CD4-positive, alpha-beta T cell (primary cell): Measurements from ENCODE around the gene LMBR1. TPM values are rescaled to one million over a fixed set of nuclear protein-coding genes. Genes with fewer than 3 reads are reported as not detected.
"Not testable (repeated sequence)": the region's sequence is repeated elsewhere in the genome, so short reads cannot be mapped to it uniquely, and the experiment has no call there.

Source experiments
- ATAC-seq: fragments of 200-7000 bp; cut with Tn5 transposase; one replicate; pipeline ENCODE4 v1.10.0; 2022; ENCODE audit warnings: mild to moderate bottlenecking; ENCODE audit not compliant: poor library complexity
- CTCF ChIA-PET: fragments of 350-600 bp; sonication (Branson Sonifier 250); formaldehyde crosslinking; loops from one replicate; lab custom pipeline; 2021; ENCODE audit warnings: antibody characterized with exemption, inconsistent platforms; lab: Charles Lee
- POLR2A ChIA-PET: fragments of 350-600 bp; sonication (Branson Sonifier 250); formaldehyde crosslinking; loops from one replicate; lab custom pipeline; 2021; ENCODE audit warnings: antibody characterized with exemption, inconsistent platforms; lab: Charles Lee
- DNase-seq, 14 experiments: peaks; one replicate each; pipeline ENCODE4 v3.0.0-alpha.2; 2013 to 2020; ENCODE audit warnings: mixed read lengths in 2 of 14
- H3K27ac ChIP-seq, 2 donors: one replicate each; pipeline versions ENCODE4 v1.5.1 to v1.7.0; 2013; ENCODE audit warnings: low read length in 2 of 2, low read depth in 1 of 2, mild to moderate bottlenecking in 1 of 2
- H3K27me3 ChIP-seq, 2 experiments: 1 replicate in 1 of 2; 2 replicates in 1 of 2; pipeline versions ENCODE4 v1.6.1 to v1.7.0; 2013; ENCODE audit warnings: low read length in 2 of 2, control low read depth in 1 of 2, mild to moderate bottlenecking in 1 of 2, moderate library complexity in 1 of 2; ENCODE audit not compliant: insufficient read depth in 2 of 2, control insufficient read depth in 1 of 2
- H3K36me3 ChIP-seq: one replicate; pipeline ENCODE4 v1.6.1; 2013; ENCODE audit warnings: low read length, control low read depth; ENCODE audit not compliant: insufficient read depth
- H3K4me1 ChIP-seq: one replicate; pipeline ENCODE4 v1.6.1; 2013; ENCODE audit warnings: low read length, control low read depth; ENCODE audit not compliant: insufficient read depth
- H3K4me3 ChIP-seq: one replicate; pipeline ENCODE4 v1.5.1; 2013; ENCODE audit warnings: mild to moderate bottlenecking, low read length, moderate library complexity
- H3K9me3 ChIP-seq, 2 experiments: 1 replicate in 1 of 2; 2 replicates in 1 of 2; pipeline versions ENCODE4 v1.6.1 to v1.7.0; 2013; ENCODE audit warnings: low read length in 2 of 2, mild to moderate bottlenecking in 2 of 2, control low read depth in 1 of 2, moderate library complexity in 1 of 2; ENCODE audit not compliant: control insufficient read depth in 1 of 2, insufficient read depth in 1 of 2
- H3K27ac Mint-ChIP-seq: one replicate; pipeline ENCODE4 v1.8.0; 2020; ENCODE audit warnings: mixed read lengths
- H3K27me3 Mint-ChIP-seq: one replicate; pipeline ENCODE4 v1.8.0; 2021; ENCODE audit warnings: mixed read lengths
- H3K36me3 Mint-ChIP-seq: one replicate; pipeline ENCODE4 v1.8.0; 2021; ENCODE audit warnings: low read depth, mixed read lengths
- H3K4me1 Mint-ChIP-seq: one replicate; pipeline ENCODE4 v1.8.0; 2021; ENCODE audit warnings: low read depth, mixed read lengths
- H3K4me3 Mint-ChIP-seq: one replicate; pipeline ENCODE4 v1.8.0; 2020; ENCODE audit warnings: mild to moderate bottlenecking, mixed read lengths
- H3K9me3 Mint-ChIP-seq: one replicate; pipeline ENCODE4 v1.8.0; 2020; ENCODE audit warnings: mixed read lengths
- CTCF ChIP-seq: fragments of 200-600 bp; IDR thresholded peaks from one replicate; pipeline ENCODE4 v1.8.0; 2022; ENCODE audit warnings: antibody characterized with exemption, mild to moderate bottlenecking
- intact Hi-C, 2 experiments: fragments of 100-400 bp; cut with DNase I in 1 of 2; cut with micrococcal nuclease in 1 of 2; formaldehyde crosslinking; loops; one replicate each; pipeline versions ENCODE4 v1.15.1 to v1.9.0; 2023 to 2025; cut with DNase I, micrococcal nuclease
- total RNA-seq, 174 experiments: library from RNA in 2 of 174; stranded (reverse) in 2 of 174; gene quantifications; one replicate each; pipeline ENCODE4 v1.2.3 and lab custom pipeline; 2021 to 2026

LMBR1 gene
- total RNA-seq, 2 experiments from 2014 or later = 61.6 to 61.9 TPM

GRCh38 chr7:156854654-156855053, 38.3 kb downstream of the LMBR1 start:
- CTCF ChIA-PET = no interaction called here

GRCh38 chr7:156848979-156849378, 44.0 kb downstream of the LMBR1 start:
- H3K4me3 Mint-ChIP-seq = no peak overlapping the region
- Histone ChIP-seq H3K36me3 (no peaks in the 10 kb centered on the region), H3K4me3 (no peak overlapping the region), H3K27ac (no peak overlapping the region), H3K9me3 (peaks cover 0 to 7% of the 10 kb centered on the region in 2 experiments), H3K27me3 (no peaks in the 10 kb centered on the region), H3K4me1 (no peaks in the 10 kb centered on the region)
- intact Hi-C loops = no loop called here
- peaks cover 4% of the 10 kb centered on the region for H3K9me3 Mint-ChIP-seq
- H3K27ac Mint-ChIP-seq = no peak overlapping the region
- H3K4me1 Mint-ChIP-seq = peaks cover 53% of the 10 kb centered on the region
- no peak for ATAC-seq
- H3K36me3 Mint-ChIP-seq = peaks cover 36% of the 10 kb centered on the region
- TF ChIP-seq CTCF = no peak
- ChIA-PET POLR2A (interaction anchor here (0.6 kb wide), 1 partner anchor 9 kb away, joined by 4 read pairs; no protein-coding TSS in a partner anchor), CTCF (no interaction called here)
- DNase-seq = no peak
- H3K27me3 Mint-ChIP-seq = no peaks in the 10 kb centered on the region

More at GRCh38 chr7:156854654-156855053, 38.3 kb downstream of the LMBR1 start:
- H3K36me3 ChIP-seq = no peaks in the 10 kb centered on the region
- H3K4me3 Mint-ChIP-seq = no peak overlapping the region
- no peak overlapping the region for H3K4me3 ChIP-seq
- intact Hi-C loops = no loop called here
- peaks cover 12 to 16% of the 10 kb centered on the region in 2 experiments for H3K9me3 ChIP-seq
- H3K27ac ChIP-seq = no peak overlapping the region
- H3K27me3 Mint-ChIP-seq = no peaks in the 10 kb centered on the region
- no peak for TF ChIP-seq CTCF
- H3K27me3 ChIP-seq = no peaks in the 10 kb centered on the region
- no peak for DNase-seq
- no peak overlapping the region for H3K27ac Mint-ChIP-seq
- H3K36me3 Mint-ChIP-seq = peaks cover 71% of the 10 kb centered on the region
- H3K4me1 Mint-ChIP-seq = peaks cover 12% of the 10 kb centered on the region
- H3K9me3 Mint-ChIP-seq = peaks cover 16% of the 10 kb centered on the region
- POLR2A ChIA-PET = interaction anchor here (1.2 kb wide), 1 partner anchor 12 kb away, joined by 3 read pairs; no protein-coding TSS in a partner anchor
- no peaks in the 10 kb centered on the region for H3K4me1 ChIP-seq
- no peak for ATAC-seq

- ChIA-PET POLR2A (no interaction called here), CTCF (no interaction called here)
- no peak overlapping the region for H3K4me3 Mint-ChIP-seq
- H3K27me3 ChIP-seq = no peaks in the 10 kb centered on the region
- H3K27me3 Mint-ChIP-seq = no peaks in the 10 kb centered on the region
- H3K4me1 Mint-ChIP-seq = peaks cover 42% of the 10 kb centered on the region
- peaks cover 22% of the 10 kb centered on the region for H3K36me3 Mint-ChIP-seq
- ATAC-seq = no peak
- H3K9me3 Mint-ChIP-seq = peaks cover 4% of the 10 kb centered on the region
- H3K27ac Mint-ChIP-seq = no peak overlapping the region
- intact Hi-C loops = no loop called here
- no peaks in the 10 kb centered on the region for H3K36me3 ChIP-seq
- DNase-seq = no peak
- H3K4me3 ChIP-seq = no peak overlapping the region
- H3K4me1 ChIP-seq = no peaks in the 10 kb centered on the region
- no peak for TF ChIP-seq CTCF
- H3K9me3 ChIP-seq = peaks cover 0 to 3% of the 10 kb centered on the region in 2 experiments
- no peak overlapping the region for H3K27ac ChIP-seq
Observed at GRCh38 chr7:156845379-156846101, 47.4 kb downstream of the LMBR1 start.

- H3K36me3 ChIP-seq, H3K27me3 Mint-ChIP-seq, H3K27ac ChIP-seq, H3K9me3 Mint-ChIP-seq, H3K9me3 ChIP-seq, H3K4me3 Mint-ChIP-seq, H3K27ac Mint-ChIP-seq, ATAC-seq, H3K4me3 ChIP-seq, H3K27me3 ChIP-seq, DNase-seq, H3K4me1 ChIP-seq, intact Hi-C loops: not testable (repeated sequence)
- peaks cover 21% of the 10 kb centered on the region for H3K36me3 Mint-ChIP-seq
- peaks cover 44% of the 10 kb centered on the region for H3K4me1 Mint-ChIP-seq
- POLR2A ChIA-PET = interaction anchor here (1.1 to 1.2 kb wide), 2 partner anchors 11 to 50 kb away, joined by 3 read pairs; partner anchors contain the start of gene LMBR1
- CTCF ChIA-PET = interaction anchor here (0.7 kb wide), 1 partner anchor 10 kb away, joined by 3 read pairs; no protein-coding TSS in a partner anchor
Observed at GRCh38 chr7:156843582-156843981, 49.4 kb downstream of the LMBR1 start.
